Activated B cell treated with CpG ODN at 0.5 μM for 24 hours (primary cell): ENCODE measurements around the gene KAZN. TPM values are rescaled to one million over a fixed set of nuclear protein-coding genes. Genes with fewer than 3 reads are reported as not detected.

ENCODE experiments used
- ATAC-seq: fragments of 200-7000 bp; cut with Tn5 transposase; one replicate; pipeline ENCODE4 v1.10.0; 2021; ENCODE audit warnings: low read depth, mild to moderate bottlenecking, moderate library complexity
- CTCF ChIA-PET: fragments of 350-600 bp; sonication (Branson Sonifier 250); formaldehyde crosslinking; loops from one replicate; lab custom pipeline; 2021; ENCODE audit warnings: antibody characterized with exemption; lab: Charles Lee
- POLR2A ChIA-PET: fragments of 350-600 bp; sonication (Branson Sonifier 250); formaldehyde crosslinking; loops from one replicate; lab custom pipeline; 2021; ENCODE audit warnings: antibody characterized with exemption; lab: Charles Lee
- DNase-seq: peaks from one replicate; pipeline ENCODE4 v3.0.0; 2022
- H3K27ac Mint-ChIP-seq: one replicate; pipeline ENCODE4 v1.8.0; 2020; ENCODE audit warnings: mixed read lengths
- H3K27me3 Mint-ChIP-seq: one replicate; pipeline ENCODE4 v1.8.0; 2021; ENCODE audit warnings: mixed read lengths
- H3K36me3 Mint-ChIP-seq: one replicate; pipeline ENCODE4 v1.8.0; 2021; ENCODE audit warnings: low read depth, mixed read lengths
- H3K4me1 Mint-ChIP-seq: one replicate; pipeline ENCODE4 v1.8.0; 2021; ENCODE audit warnings: mixed read lengths
- H3K4me3 Mint-ChIP-seq: one replicate; pipeline ENCODE4 v1.8.0; 2020; ENCODE audit warnings: mild to moderate bottlenecking, mixed read lengths
- H3K9me3 Mint-ChIP-seq: one replicate; pipeline ENCODE4 v1.8.0; 2020; ENCODE audit warnings: mixed read lengths
- CTCF ChIP-seq: fragments of 200-600 bp; IDR thresholded peaks from one replicate; pipeline ENCODE4 v1.8.0; 2022; ENCODE audit warnings: antibody characterized with exemption, mild to moderate bottlenecking
- intact Hi-C: fragments of 100-400 bp; cut with micrococcal nuclease; formaldehyde crosslinking; loops from one replicate; pipeline ENCODE4 v1.15.1; 2024
- total RNA-seq: library from RNA; stranded (reverse); gene quantifications from 2 replicates; pipeline ENCODE4 v1.2.3, GENCODE V29; 2022

KAZN gene
- total RNA-seq, 1 donor from 2014 or later = 0.73 TPM

- intact Hi-C loops = no loop called here
- H3K36me3 Mint-ChIP-seq = no peaks in the 10 kb centered on the region
- no peak for ATAC-seq
- H3K27ac Mint-ChIP-seq = no peak overlapping the region
- no peaks in the 10 kb centered on the region for H3K27me3 Mint-ChIP-seq
- no peak for TF ChIP-seq CTCF
- no peak overlapping the region for H3K4me3 Mint-ChIP-seq
- DNase-seq = no peak
- H3K4me1 Mint-ChIP-seq = no peaks in the 10 kb centered on the region
- CTCF ChIA-PET = no interaction called here
- POLR2A ChIA-PET = no interaction called here
- peaks cover 11% of the 10 kb centered on the region for H3K9me3 Mint-ChIP-seq
These were observed 210.3 kb downstream of the KAZN start for GRCh38 chr1:14808768-14809167.

GRCh38 chr1:14809191-14809981, 210.9 kb downstream of the KAZN start:
- H3K4me1 Mint-ChIP-seq = no peaks in the 10 kb centered on the region
- H3K4me3 Mint-ChIP-seq = no peak overlapping the region
- intact Hi-C loops = no loop called here
- H3K9me3 Mint-ChIP-seq = peaks cover 11% of the 10 kb centered on the region
- ATAC-seq (no peak), DNase-seq (no peak)
- H3K27me3 Mint-ChIP-seq = no peaks in the 10 kb centered on the region
- no peak overlapping the region for H3K27ac Mint-ChIP-seq
- ChIA-PET POLR2A (no interaction called here), CTCF (no interaction called here)
- TF ChIP-seq CTCF = no peak
- H3K36me3 Mint-ChIP-seq = no peaks in the 10 kb centered on the region

GRCh38 chr1:14810595-14811361, 212.3 kb downstream of the KAZN start:
- no peak for DNase-seq
- ChIA-PET POLR2A (no interaction called here), CTCF (no interaction called here)
- no peak for TF ChIP-seq CTCF
- ATAC-seq = no peak
- H3K4me1 Mint-ChIP-seq = no peaks in the 10 kb centered on the region
- peaks cover 11% of the 10 kb centered on the region for H3K9me3 Mint-ChIP-seq
- H3K4me3 Mint-ChIP-seq = no peak overlapping the region
- H3K27ac Mint-ChIP-seq = no peak overlapping the region
- intact Hi-C loops = no loop called here
- H3K36me3 Mint-ChIP-seq = no peaks in the 10 kb centered on the region
- H3K27me3 Mint-ChIP-seq = no peaks in the 10 kb centered on the region

GRCh38 chr1:14811573-14811972, 213.1 kb downstream of the KAZN start:
- POLR2A ChIA-PET = no interaction called here
- no peaks in the 10 kb centered on the region for H3K4me1 Mint-ChIP-seq
- no peak overlapping the region for H3K4me3 Mint-ChIP-seq
- H3K36me3 Mint-ChIP-seq = no peaks in the 10 kb centered on the region
- no peak for ATAC-seq
- H3K27ac Mint-ChIP-seq = no peak overlapping the region
- TF ChIP-seq CTCF = no peak
- peaks cover 9% of the 10 kb centered on the region for H3K9me3 Mint-ChIP-seq
- DNase-seq = no peak
- CTCF ChIA-PET = no interaction called here
- no peaks in the 10 kb centered on the region for H3K27me3 Mint-ChIP-seq
- intact Hi-C loops = no loop called here

GRCh38 chr1:14812189-14812588, 213.7 kb downstream of the KAZN start:
- Mint-ChIP-seq H3K36me3 (no peaks in the 10 kb centered on the region), H3K27me3 (no peaks in the 10 kb centered on the region), H3K4me3 (no peak overlapping the region), H3K27ac (no peak overlapping the region), H3K9me3 (peaks cover 3% of the 10 kb centered on the region), H3K4me1 (no peaks in the 10 kb centered on the region)
- ATAC-seq (no peak), DNase-seq (no peak)
- TF ChIP-seq CTCF = no peak
- intact Hi-C loops = no loop called here
- CTCF ChIA-PET = no interaction called here
- POLR2A ChIA-PET = no interaction called here
